Type B pancreatic cell (in vitro differentiated cells): ENCODE data around the gene ADCY9. TPM values are rescaled to one million over a fixed set of nuclear protein-coding genes. Genes with fewer than 3 reads are reported as not detected.
"Not testable (repeated sequence)": the region's sequence is repeated elsewhere in the genome, so short reads cannot be mapped to it uniquely, and the experiment has no call there.

ENCODE experiments used
- DNase-seq: peaks from one replicate; pipeline ENCODE4 v3.0.0; 2021; ENCODE audit warnings: mixed read lengths; ENCODE audit not compliant: unreplicated experiment; ENCODE audit errors: extremely low spot score
- H3K27ac Mint-ChIP-seq: 2 replicates; pipeline ENCODE4 v1.8.0; 2021; ENCODE audit warnings: mild to moderate bottlenecking, mixed read lengths
- H3K27me3 Mint-ChIP-seq: 2 replicates; pipeline ENCODE4 v1.8.0; 2021; ENCODE audit warnings: mixed read lengths
- H3K36me3 Mint-ChIP-seq: 2 replicates; pipeline ENCODE4 v1.8.0; 2021; ENCODE audit warnings: mixed read lengths
- H3K4me1 Mint-ChIP-seq: one replicate; pipeline ENCODE4 v1.8.0; 2021; ENCODE audit warnings: mixed read lengths; ENCODE audit not compliant: unreplicated experiment
- H3K4me3 Mint-ChIP-seq: 2 replicates; pipeline ENCODE4 v1.8.0; 2021; ENCODE audit warnings: mild to moderate bottlenecking, mixed read lengths
- H3K9me3 Mint-ChIP-seq: 2 replicates; pipeline ENCODE4 v1.8.0; 2021; ENCODE audit warnings: mixed read lengths
- total RNA-seq: library from RNA; stranded (reverse); gene quantifications from 2 replicates; pipeline ENCODE4 v1.2.1, GENCODE V29; 2021; ENCODE audit warnings: low replicate concordance
- TF ChIP-seq, protein P1 (sequence below): fragments of 200-600 bp; sonication (generic); conservative IDR thresholded peaks from 2 replicates; pipeline ENCODE4 v1.5.0; 2021; ENCODE audit warnings: antibody characterized with exemption, mild to moderate bottlenecking

Gene ADCY9
- total RNA-seq, 1 donor from 2014 or later, result 13.9 TPM

DNA sequence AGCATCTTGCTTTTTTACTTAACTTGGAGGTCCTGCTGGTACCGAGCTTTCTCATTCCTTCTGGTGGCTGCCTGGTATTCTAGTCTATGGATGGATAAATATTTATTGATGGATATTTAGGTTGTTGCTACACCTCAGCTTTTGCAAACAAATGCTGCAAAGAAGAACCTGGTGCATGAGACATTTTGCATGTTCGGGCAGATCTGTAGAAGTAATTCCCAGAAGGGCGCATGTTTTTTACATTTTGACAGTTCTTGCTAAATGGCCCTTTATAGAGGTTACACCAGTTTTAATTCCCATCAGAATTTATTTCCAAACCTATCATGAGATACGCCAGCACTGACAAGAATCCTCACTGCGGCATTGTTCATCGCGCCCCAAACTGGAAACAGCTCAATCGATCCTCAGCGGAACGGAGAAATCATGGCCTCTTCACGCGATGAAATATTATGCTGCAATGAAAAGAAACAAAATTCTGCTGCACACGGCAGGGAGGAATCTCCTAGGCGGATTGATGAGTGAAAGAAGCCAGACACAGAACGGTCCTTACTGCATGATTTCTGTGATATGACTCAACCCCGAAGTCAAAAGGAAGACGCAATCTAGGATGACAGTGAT, 167.8 kb downstream of the ADCY9 start:
- DNase-seq, result no peak
- no peak overlapping the region for H3K4me3 Mint-ChIP-seq
- H3K27me3 Mint-ChIP-seq, result peaks cover 6% of the 10 kb centered on the region
- TF ChIP-seq, protein P1, sequence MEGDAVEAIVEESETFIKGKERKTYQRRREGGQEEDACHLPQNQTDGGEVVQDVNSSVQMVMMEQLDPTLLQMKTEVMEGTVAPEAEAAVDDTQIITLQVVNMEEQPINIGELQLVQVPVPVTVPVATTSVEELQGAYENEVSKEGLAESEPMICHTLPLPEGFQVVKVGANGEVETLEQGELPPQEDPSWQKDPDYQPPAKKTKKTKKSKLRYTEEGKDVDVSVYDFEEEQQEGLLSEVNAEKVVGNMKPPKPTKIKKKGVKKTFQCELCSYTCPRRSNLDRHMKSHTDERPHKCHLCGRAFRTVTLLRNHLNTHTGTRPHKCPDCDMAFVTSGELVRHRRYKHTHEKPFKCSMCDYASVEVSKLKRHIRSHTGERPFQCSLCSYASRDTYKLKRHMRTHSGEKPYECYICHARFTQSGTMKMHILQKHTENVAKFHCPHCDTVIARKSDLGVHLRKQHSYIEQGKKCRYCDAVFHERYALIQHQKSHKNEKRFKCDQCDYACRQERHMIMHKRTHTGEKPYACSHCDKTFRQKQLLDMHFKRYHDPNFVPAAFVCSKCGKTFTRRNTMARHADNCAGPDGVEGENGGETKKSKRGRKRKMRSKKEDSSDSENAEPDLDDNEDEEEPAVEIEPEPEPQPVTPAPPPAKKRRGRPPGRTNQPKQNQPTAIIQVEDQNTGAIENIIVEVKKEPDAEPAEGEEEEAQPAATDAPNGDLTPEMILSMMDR, result no peak
- no peaks in the 10 kb centered on the region for H3K36me3 Mint-ChIP-seq
- H3K4me1 Mint-ChIP-seq, result peaks cover 18% of the 10 kb centered on the region
- H3K9me3 Mint-ChIP-seq, result no peaks in the 10 kb centered on the region
- H3K27ac Mint-ChIP-seq, result no peak overlapping the region

DNA sequence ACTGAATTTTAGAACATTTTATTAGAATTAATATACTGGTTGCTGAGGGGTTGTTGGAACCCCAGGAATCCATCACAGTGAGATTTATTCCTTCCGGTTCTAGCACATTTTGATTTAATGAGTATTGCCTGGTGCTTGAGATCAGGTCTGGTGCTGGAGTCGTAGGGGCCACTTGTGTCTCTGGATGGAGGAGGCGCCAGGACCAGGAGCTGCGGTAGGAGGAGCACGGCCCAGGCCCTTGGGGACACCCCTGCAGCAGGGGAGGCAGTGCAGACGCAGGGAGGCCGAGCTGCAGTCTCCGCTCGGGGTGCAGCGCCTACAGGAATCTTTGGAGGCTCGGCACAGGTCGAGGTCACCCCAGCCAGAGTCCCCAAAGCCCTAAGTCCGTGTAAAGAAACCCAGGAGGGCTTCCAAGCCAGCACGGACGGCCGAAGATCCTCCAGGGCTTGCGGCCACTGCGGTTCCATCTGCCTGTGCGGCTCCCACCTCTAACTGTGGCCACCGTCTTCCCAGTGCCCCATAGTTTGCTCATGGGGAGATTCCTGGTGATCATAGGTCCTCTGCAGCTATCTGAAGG, 169.6 kb downstream of the ADCY9 start:
- Mint-ChIP-seq H3K36me3 (no peaks in the 10 kb centered on the region), H3K4me1 (peaks cover 12% of the 10 kb centered on the region), H3K27ac (no peak overlapping the region), H3K4me3 (no peak overlapping the region), H3K9me3 (no peaks in the 10 kb centered on the region), H3K27me3 (peaks cover 5% of the 10 kb centered on the region)
- DNase-seq, result no peak
- TF ChIP-seq, protein P1, result no peak

DNA sequence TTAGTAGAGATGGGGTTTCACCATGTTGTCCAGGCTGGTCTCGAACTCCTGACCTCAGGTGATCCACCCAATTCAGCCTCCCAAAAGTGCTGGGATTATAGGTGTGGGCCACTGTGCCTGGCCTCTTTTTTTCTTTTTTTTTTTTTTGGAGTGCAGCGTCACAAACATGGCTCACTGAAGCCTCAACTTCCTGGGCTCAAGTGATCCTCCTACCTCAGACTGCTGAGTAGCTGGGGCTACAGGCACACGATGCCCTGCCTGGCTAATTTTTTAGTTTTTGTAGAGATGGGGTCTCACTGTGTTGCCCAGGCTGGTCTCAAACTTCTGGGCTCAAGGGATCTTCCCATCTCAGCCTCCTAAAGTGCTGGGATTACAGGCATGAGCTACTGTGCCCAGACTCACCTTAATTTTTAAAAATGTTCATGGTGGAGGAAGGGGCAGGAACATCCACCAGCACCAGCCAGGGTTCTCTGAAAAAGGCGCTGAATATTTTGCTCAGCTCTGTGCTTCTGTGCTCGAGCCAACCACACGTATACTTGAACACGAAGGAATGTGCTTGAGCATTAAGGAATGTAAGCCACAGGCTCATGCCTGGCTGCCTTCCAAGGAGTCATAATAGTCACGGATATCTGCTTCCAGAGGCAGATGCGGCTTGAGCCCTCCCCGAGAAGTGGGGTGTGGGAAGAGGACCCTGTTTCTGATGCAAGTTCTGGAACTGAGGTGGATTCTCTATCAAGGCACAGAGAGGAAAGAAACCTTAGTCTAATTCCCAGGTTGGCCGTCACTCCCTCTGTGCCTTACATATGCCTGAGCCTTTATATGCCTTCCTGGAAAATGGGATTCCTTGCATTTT, 170.3 kb downstream of the ADCY9 start:
- H3K9me3 Mint-ChIP-seq, result no peaks in the 10 kb centered on the region
- H3K4me1 Mint-ChIP-seq, result peaks cover 9% of the 10 kb centered on the region
- DNase-seq, result no peak
- H3K27me3 Mint-ChIP-seq, result peaks cover 3% of the 10 kb centered on the region
- TF ChIP-seq, protein P1, result no peak
- H3K27ac Mint-ChIP-seq, result no peak overlapping the region
- H3K36me3 Mint-ChIP-seq, result no peaks in the 10 kb centered on the region
- H3K4me3 Mint-ChIP-seq, result no peak overlapping the region

DNA sequence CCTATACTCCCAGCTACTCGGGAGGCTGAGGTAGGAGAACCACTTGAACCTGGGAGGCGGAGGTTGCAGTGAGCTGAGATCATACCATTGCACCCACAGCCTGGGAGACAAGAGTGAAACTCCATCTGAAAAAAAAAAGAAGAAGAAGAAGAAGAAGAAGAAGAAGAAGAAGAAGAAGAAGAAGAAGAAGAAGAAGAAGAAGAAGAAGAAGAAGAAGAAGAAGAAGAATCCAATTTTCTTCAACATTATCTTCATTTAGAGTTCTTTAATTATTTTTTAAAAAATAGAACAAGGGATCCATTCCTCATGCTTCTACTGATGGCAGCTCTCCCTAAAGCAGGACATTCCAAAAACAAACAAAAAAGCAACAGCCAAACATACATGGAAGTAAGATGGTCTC, 171.8 kb downstream of the ADCY9 start:
- not testable (repeated sequence) for H3K9me3 Mint-ChIP-seq, H3K36me3 Mint-ChIP-seq, H3K27ac Mint-ChIP-seq, H3K27me3 Mint-ChIP-seq, DNase-seq, H3K4me1 Mint-ChIP-seq, H3K4me3 Mint-ChIP-seq

DNA sequence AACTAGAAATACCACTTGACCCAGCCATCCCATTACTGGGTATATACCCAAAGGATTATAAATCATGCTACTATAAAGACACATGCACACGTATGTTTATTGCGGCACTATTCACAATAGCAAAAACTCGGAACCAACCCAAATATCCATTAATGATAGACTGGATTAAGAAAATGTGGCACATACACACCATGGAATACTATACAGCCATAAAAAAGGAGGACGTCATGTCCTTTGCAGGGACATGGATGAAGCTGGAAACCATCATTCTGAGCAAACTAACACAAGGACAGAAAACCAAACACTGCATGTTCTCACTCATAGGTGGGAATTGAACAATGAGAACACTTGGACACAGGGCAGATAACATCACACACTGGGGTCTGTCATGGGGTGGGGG, 174.1 kb downstream of the ADCY9 start:
- DNase-seq, H3K4me1 Mint-ChIP-seq, H3K4me3 Mint-ChIP-seq, H3K36me3 Mint-ChIP-seq, H3K27me3 Mint-ChIP-seq, H3K9me3 Mint-ChIP-seq, H3K27ac Mint-ChIP-seq: not testable (repeated sequence)

DNA sequence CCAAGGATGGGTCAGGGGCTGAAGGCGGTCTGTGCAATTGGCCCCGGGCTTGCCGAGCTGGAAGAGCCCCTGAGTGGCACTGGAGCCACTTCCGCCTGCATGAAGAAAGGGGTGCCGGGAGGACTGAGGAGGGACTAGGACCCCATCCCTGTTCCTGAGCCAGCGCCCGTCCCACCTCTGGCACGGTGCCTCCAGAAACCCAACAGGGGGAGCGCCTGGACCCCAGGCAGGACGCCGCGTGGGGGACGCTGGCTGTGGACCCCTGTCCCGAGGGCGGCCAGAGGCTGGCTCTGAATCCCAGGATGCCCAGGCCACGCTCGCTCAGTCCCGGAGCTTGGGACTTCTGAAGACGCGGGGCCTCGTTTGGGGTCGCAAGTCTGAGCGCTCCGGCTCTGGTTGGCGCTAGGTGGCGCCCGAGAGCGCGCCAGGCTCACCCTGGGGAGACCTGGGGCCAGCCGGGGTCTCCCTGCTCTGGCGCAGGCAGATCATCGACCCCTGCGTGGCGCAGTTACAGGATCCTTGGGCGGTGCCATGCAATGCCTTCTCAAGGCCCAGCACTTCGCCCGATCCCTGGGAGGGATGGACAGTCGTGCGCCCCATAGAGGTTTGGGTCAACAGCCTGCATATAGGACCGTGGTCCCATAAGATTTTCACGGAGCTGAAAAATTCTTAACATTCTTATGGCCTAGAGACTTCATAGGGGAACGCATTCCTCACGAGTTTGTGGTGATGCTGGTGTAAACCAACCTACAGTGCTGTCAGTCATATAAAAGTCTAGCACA, 177.2 kb downstream of the ADCY9 start:
- H3K4me3 Mint-ChIP-seq, result no peak overlapping the region
- no peaks in the 10 kb centered on the region for H3K27me3 Mint-ChIP-seq
- peak; percentile 81 for DNase-seq
- TF ChIP-seq, protein P1, result peak; percentile 97
- H3K4me1 Mint-ChIP-seq, result no peaks in the 10 kb centered on the region
- H3K9me3 Mint-ChIP-seq, result no peaks in the 10 kb centered on the region
- H3K36me3 Mint-ChIP-seq, result no peaks in the 10 kb centered on the region
- no peak overlapping the region for H3K27ac Mint-ChIP-seq
